Common myeloid progenitor, CD34-positive (primary cell): ENCODE results near the gene ERICH4.

ENCODE experiments used
- CTCF ChIA-PET: fragments of 350-600 bp; sonication (Branson Sonifier 250); formaldehyde crosslinking; loops from one replicate; lab custom pipeline; 2021; ENCODE audit warnings: antibody characterized with exemption; lab: Charles Lee
- POLR2A ChIA-PET: fragments of 350-600 bp; sonication (Branson Sonifier 250); formaldehyde crosslinking; loops from one replicate; lab custom pipeline; 2021; ENCODE audit warnings: antibody characterized with exemption; lab: Charles Lee
- DNase-seq, 3 donors: peaks; one replicate each; pipeline versions ENCODE4 v3.0.0 to v3.0.0-alpha.2; 2013
- H3K27ac ChIP-seq, 2 experiments: 1 replicate in 1 of 2; 2 replicates in 1 of 2; pipeline ENCODE4 v1.7.0; 2013; ENCODE audit warnings: inconsistent platforms in 2 of 2, low read length in 2 of 2, mild to moderate bottlenecking in 2 of 2, low read depth in 1 of 2, moderate library complexity in 1 of 2; ENCODE audit not compliant: severe bottlenecking in 2 of 2, insufficient read depth in 1 of 2, poor library complexity in 1 of 2
- H3K27me3 ChIP-seq, 5 experiments: replicated peaks in 2 of 5; 1 replicate in 3 of 5; 2 replicates in 2 of 5; pipeline versions ENCODE4 v1.6.1 to v1.7.0; 2013; ENCODE audit warnings: low read length in 4 of 5, mild to moderate bottlenecking in 2 of 5, moderate library complexity in 2 of 5, inconsistent platforms in 1 of 5; ENCODE audit not compliant: insufficient read depth in 5 of 5, control insufficient read depth in 4 of 5
- H3K36me3 ChIP-seq, 4 experiments: 1 replicate in 2 of 4; 2 replicates in 2 of 4; pipeline versions ENCODE4 v1.6.1 to v1.7.0; 2013; ENCODE audit warnings: low read length in 3 of 4, control low read depth in 1 of 4, mild to moderate bottlenecking in 1 of 4; ENCODE audit not compliant: control insufficient read depth in 4 of 4, insufficient read depth in 4 of 4
- H3K4me1 ChIP-seq, 4 experiments: 1 replicate in 3 of 4; 2 replicates in 1 of 4; pipeline versions ENCODE4 v1.6.1 to v1.7.1; 2013; ENCODE audit warnings: low read length in 3 of 4, mild to moderate bottlenecking in 3 of 4, control low read depth in 1 of 4, inconsistent platforms in 1 of 4, moderate library complexity in 1 of 4; ENCODE audit not compliant: control insufficient read depth in 4 of 4, insufficient read depth in 4 of 4; ENCODE audit errors: control extremely low read depth in 1 of 4
- H3K4me3 ChIP-seq, 7 experiments: 1 replicate in 4 of 7; 2 replicates in 3 of 7; pipeline versions ENCODE4 v1.5.1 to v1.7.0; 2013; ENCODE audit warnings: mild to moderate bottlenecking in 7 of 7, low read length in 6 of 7, moderate library complexity in 6 of 7, inconsistent platforms in 2 of 7, low read depth in 2 of 7, control low read depth in 1 of 7; ENCODE audit not compliant: insufficient read depth in 4 of 7, control insufficient read depth in 1 of 7; ENCODE audit errors: extremely low read depth in 1 of 7
- H3K9me3 ChIP-seq, 5 experiments: 1 replicate in 4 of 5; 2 replicates in 1 of 5; pipeline versions ENCODE4 v1.6.1 to v1.7.1; 2013; ENCODE audit warnings: low read length in 4 of 5, mild to moderate bottlenecking in 2 of 5, inconsistent platforms in 1 of 5, low read depth in 1 of 5, moderate library complexity in 1 of 5; ENCODE audit not compliant: control insufficient read depth in 4 of 5, insufficient read depth in 2 of 5; ENCODE audit errors: control extremely low read depth in 1 of 5
- WGBS: methylation state at CpG from one replicate; pipeline ENCODE4 v1.1.5; 2013; ENCODE audit not compliant: insufficient coverage; 5-methylcytosine and 5-hydroxymethylcytosine counted together

Gene ERICH4

DNA sequence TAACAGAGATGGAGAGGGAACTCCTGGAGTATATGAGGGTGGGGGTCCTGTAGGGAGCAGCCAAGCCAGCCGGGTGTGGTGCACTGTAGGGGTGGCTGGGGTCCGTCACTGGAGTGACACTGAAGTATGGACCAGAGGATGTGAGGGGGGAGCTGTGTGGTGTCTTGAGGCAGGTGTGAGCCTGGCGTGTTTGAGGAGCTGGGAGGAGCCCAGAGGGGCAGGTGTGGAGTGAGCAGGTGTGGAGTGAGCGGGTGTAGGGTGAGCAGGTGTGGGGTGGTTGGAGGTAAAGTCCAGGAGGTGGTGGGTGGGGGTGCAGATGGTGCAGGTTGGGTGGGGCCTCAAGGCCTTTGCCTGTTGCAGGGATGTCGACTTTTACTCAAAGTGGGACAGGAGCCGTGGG, 21.6 kb upstream of the ERICH4 start:
- peaks cover 2 to 68% (median 51%) of the 10 kb centered on the region in 4 experiments for H3K36me3 ChIP-seq
- H3K27ac ChIP-seq, result peak overlapping the region in 1 of 2 experiments; percentile 69
- ChIA-PET CTCF (interaction anchor here (0.5 to 3.1 kb wide), 4 partner anchors 10 to 142 kb away, joined by 3 to 14 read pairs (median 6); no protein-coding TSS in a partner anchor), POLR2A (no interaction called here)
- peaks cover 5 to 50% (median 44%) of the 10 kb centered on the region in 4 experiments for H3K4me1 ChIP-seq
- H3K27me3 ChIP-seq, result no peaks in the 10 kb centered on the region
- no peak for DNase-seq
- H3K9me3 ChIP-seq, result no peaks in the 10 kb centered on the region
- no peak overlapping the region for H3K4me3 ChIP-seq
- 99% methylated on average over 5 of the region's 6 CpGs for WGBS

DNA sequence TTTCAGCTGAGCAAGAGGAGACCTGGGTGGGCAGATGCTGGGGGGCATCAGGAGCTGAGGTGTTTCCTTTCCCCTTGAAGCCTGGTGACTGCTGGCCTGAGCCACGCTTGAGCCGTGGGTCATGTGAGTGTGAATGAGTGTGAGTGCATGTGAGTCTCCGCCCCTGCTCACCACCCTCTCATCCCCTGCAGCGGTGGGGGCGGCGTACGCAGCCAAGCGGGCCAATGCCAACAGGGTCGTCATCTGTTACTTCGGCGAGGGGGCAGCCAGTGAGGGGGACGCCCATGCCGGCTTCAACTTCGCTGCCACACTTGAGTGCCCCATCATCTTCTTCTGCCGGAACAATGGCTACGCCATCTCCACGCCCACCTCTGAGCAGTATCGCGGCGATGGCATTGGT, 21.0 kb upstream of the ERICH4 start:
- POLR2A ChIA-PET, result no interaction called here
- H3K9me3 ChIP-seq, result no peaks in the 10 kb centered on the region
- peaks cover 2 to 67% (median 47%) of the 10 kb centered on the region in 4 experiments for H3K36me3 ChIP-seq
- H3K27ac ChIP-seq, result no peak overlapping the region
- no peak for DNase-seq
- H3K4me3 ChIP-seq, result no peak overlapping the region
- CTCF ChIA-PET, result interaction anchor here (1.6 to 3.1 kb wide), 2 partner anchors 9 to 14 kb away, joined by 8 to 14 read pairs; no protein-coding TSS in a partner anchor
- no peaks in the 10 kb centered on the region for H3K27me3 ChIP-seq
- H3K4me1 ChIP-seq, result peaks cover 8 to 57% (median 50%) of the 10 kb centered on the region in 4 experiments
- 99% methylated on average over 13 of the region's 20 CpGs for WGBS

DNA sequence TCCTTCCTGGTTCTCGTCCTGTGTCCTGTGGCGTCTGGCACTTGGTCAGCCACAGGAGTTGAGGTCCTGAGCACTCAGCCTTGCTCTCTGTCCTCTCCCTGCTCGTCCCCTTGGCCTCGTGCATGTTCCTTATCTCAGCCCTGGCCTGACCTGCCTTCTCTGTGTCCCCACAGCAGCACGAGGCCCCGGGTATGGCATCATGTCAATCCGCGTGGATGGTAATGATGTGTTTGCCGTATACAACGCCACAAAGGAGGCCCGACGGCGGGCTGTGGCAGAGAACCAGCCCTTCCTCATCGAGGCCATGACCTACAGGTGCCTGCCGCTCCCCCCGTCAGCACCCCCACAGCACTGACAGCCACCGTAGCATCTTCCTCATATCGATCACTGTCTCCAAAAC, 20.5 kb upstream of the ERICH4 start:
- H3K4me1 ChIP-seq, result peaks cover 8 to 60% (median 54%) of the 10 kb centered on the region in 4 experiments
- peaks cover 2 to 62% (median 45%) of the 10 kb centered on the region in 4 experiments for H3K36me3 ChIP-seq
- 82% methylated on average over 17 of the region's 18 CpGs for WGBS
- H3K4me3 ChIP-seq, result no peak overlapping the region
- DNase-seq, result no peak
- POLR2A ChIA-PET, result no interaction called here
- no peak overlapping the region for H3K27ac ChIP-seq
- CTCF ChIA-PET, result interaction anchor here (1.6 to 3.1 kb wide), 2 partner anchors 9 to 14 kb away, joined by 8 to 14 read pairs; no protein-coding TSS in a partner anchor
- no peaks in the 10 kb centered on the region for H3K27me3 ChIP-seq
- no peaks in the 10 kb centered on the region for H3K9me3 ChIP-seq

DNA sequence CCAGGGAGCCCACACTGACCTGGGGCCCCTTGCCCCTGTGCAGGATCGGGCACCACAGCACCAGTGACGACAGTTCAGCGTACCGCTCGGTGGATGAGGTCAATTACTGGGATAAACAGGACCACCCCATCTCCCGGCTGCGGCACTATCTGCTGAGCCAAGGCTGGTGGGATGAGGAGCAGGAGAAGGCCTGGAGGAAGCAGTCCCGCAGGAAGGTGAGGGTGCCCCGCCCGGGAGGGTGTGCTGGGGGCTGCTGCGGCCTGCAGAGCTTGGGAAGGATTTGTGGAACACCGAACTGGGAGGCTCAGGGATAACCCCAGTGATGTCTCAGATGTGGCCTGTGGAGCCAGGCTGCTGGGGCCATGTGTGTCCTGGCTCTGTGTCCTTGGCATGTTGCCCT, 20.0 kb upstream of the ERICH4 start:
- Histone ChIP-seq H3K9me3 (no peaks in the 10 kb centered on the region), H3K36me3 (peaks cover 2 to 62% (median 45%) of the 10 kb centered on the region in 4 experiments), H3K4me1 (peaks cover 8 to 65% (median 59%) of the 10 kb centered on the region in 4 experiments), H3K4me3 (no peak overlapping the region), H3K27me3 (no peaks in the 10 kb centered on the region), H3K27ac (no peak overlapping the region)
- POLR2A ChIA-PET, result no interaction called here
- 94% methylated on average over 9 of the region's 12 CpGs for WGBS
- CTCF ChIA-PET, result interaction anchor here (1.5 kb wide), 1 partner anchor 8 kb away, joined by 5 read pairs; no protein-coding TSS in a partner anchor
- DNase-seq, result no peak

DNA sequence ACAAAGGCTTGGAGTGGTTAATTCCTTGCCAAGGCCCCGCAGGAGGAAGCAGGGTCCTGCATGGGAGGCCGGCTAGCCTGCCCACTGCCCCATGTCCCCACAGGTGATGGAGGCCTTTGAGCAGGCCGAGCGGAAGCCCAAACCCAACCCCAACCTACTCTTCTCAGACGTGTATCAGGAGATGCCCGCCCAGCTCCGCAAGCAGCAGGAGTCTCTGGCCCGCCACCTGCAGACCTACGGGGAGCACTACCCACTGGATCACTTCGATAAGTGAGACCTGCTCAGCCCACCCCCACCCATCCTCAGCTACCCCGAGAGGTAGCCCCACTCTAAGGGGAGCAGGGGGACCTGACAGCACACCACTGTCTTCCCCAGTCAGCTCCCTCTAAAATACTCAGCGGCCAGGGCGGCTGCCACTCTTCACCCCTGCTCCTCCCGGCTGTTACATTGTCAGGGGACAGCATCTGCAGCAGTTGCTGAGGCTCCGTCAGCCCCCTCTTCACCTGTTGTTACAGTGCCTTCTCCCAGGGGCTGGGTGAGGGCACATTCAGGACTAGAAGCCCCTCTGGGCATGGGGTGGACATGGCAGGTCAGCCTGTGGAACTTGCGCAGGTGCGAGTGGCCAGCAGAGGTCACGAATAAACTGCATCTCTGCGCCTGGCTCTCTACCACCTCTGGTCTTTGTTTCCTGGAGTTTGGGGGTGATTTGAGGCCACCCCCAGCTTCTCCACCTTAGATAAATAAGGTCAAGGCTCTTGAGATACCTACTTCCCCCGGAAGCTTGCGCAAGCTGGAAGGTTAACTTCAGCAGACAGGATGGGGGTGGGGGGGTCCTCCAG, 18.4 kb upstream of the ERICH4 start:
- H3K27me3 ChIP-seq, result no peaks in the 10 kb centered on the region
- no peaks in the 10 kb centered on the region for H3K9me3 ChIP-seq
- peak overlapping the region in 4 of 7 experiments; percentile 26 to 47 (median 34) for H3K4me3 ChIP-seq
- H3K4me1 ChIP-seq, result peaks cover 9 to 77% (median 74%) of the 10 kb centered on the region in 4 experiments
- POLR2A ChIA-PET, result no interaction called here
- peak overlapping the region; percentile 20 to 31 for H3K27ac ChIP-seq
- H3K36me3 ChIP-seq, result peaks cover 2 to 54% (median 34%) of the 10 kb centered on the region in 4 experiments
- 80% methylated on average over 16 of the region's 21 CpGs for WGBS
- DNase-seq, result peak in 2 of 3 donors; percentile 48
- CTCF ChIA-PET, result interaction anchor here (1.0 to 1.5 kb wide), 5 partner anchors 7 to 17 kb away, joined by 3 to 5 read pairs (median 4); no protein-coding TSS in a partner anchor

DNA sequence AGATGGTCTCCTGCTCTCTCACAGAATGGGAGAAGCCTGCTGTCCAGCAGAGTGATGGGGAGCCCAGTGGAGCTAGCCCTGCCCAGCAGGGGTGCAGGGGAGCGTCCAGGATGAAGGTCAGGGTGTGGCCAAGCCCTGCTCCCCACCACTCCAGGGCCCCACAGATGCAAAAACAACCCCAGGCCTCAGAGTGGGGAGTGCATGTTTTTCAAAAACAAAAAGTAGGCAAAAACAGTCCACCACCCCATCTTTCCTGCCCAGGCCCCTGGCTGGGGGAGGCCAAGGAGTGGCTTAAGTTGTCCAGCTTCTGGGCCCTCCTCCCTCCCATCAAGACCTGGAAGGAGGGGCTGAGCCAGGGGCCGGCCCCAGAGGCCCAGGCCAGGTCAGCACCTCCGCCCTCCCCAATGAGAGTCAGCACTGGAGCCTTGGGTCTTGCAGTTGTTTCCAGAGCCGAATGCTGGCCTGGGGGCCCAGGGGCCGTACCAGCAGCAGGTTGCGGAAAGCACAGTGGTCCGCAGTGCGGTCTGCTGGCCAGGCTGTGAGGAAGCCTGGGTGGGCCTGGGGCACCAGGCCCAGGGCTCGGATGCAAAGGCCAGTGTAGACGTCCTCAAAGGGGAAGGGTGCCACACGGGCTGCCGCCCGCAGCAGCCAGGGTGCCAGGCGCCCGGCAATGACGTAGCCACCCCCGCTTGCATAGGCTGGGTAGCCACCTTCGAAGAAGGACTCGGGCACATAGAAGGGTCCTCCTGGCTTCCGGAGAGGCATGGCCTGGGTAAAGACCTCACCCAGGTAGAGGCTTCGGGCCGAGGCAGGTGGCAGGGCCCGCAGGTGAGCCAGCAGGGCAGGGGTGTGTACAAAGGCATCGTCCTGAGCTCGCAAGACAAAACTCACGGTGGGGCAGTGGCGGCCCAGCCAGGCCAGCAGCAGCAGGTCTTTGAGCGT, 17.5 kb upstream of the ERICH4 start:
- Histone ChIP-seq H3K4me3 (peak overlapping the region in 4 of 7 experiments; percentile 8 to 90 (median 27)), H3K4me1 (peaks cover 9 to 73% (median 65%) of the 10 kb centered on the region in 4 experiments)
- POLR2A ChIA-PET, result no interaction called here

More for the DNA sequence above, 17.5 kb upstream of the ERICH4 start:
- CTCF ChIA-PET, result interaction anchor here (1.0 to 1.5 kb wide), 3 partner anchors 10 to 22 kb away, joined by 4 to 5 read pairs (median 4); no protein-coding TSS in a partner anchor
- Histone ChIP-seq H3K27ac (peak overlapping the region; percentile 20 to 31), H3K9me3 (no peaks in the 10 kb centered on the region), H3K36me3 (peaks cover 2 to 49% (median 34%) of the 10 kb centered on the region in 4 experiments), H3K27me3 (no peaks in the 10 kb centered on the region)
- DNase-seq, result no peak
- 95% methylated on average over 23 of the region's 28 CpGs for WGBS
